T-helper 2 cell treated with Interferon-gamma antibody and Interleukin-4, amounts not matched to agents 5 μg/mL and 100 μg/mL, for 36 hours (primary cell): ENCODE measurements around the gene NOS1AP.

Experiments
- DNase-seq: peaks from one replicate; pipeline ENCODE4 v3.0.0; 2021; ENCODE audit warnings: low spot score
- H3K27ac Mint-ChIP-seq: one replicate; pipeline ENCODE4 v1.8.0; 2021; ENCODE audit warnings: mild to moderate bottlenecking, mixed read lengths
- H3K27me3 Mint-ChIP-seq: one replicate; pipeline ENCODE4 v1.8.0; 2021; ENCODE audit warnings: low read depth, mixed read lengths
- H3K36me3 Mint-ChIP-seq: one replicate; pipeline ENCODE4 v1.8.0; 2021; ENCODE audit warnings: low read depth, mixed read lengths
- H3K4me1 Mint-ChIP-seq: one replicate; pipeline ENCODE4 v1.8.0; 2021; ENCODE audit warnings: low read depth, mixed read lengths
- H3K4me3 Mint-ChIP-seq: one replicate; pipeline ENCODE4 v1.8.0; 2022; ENCODE audit warnings: mild to moderate bottlenecking, moderate library complexity, mixed read lengths
- H3K9me3 Mint-ChIP-seq: one replicate; pipeline ENCODE4 v1.8.0; 2021; ENCODE audit warnings: mixed read lengths

Gene NOS1AP

DNA sequence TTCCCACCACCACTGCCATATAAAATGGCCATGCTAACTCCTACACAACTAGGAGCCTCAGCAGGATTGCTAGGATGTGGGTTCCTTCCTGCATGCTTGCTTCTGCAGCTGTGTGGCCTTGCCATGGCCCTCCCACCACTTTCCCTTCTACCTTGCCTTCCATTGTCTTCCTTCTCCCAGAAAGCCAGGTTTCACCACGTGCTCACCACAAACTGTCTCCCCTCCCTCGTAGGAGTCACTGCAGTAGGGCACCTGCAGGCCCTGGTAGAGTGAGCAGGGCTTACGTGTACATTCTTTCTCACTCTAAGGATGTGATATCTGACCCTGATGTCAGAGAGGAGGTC, 315.8 kb downstream of the NOS1AP start:
- peaks cover 6% of the 10 kb centered on the region for H3K4me1 Mint-ChIP-seq
- no peak for DNase-seq
- H3K27me3 Mint-ChIP-seq: peaks cover 8% of the 10 kb centered on the region
- no peaks in the 10 kb centered on the region for H3K36me3 Mint-ChIP-seq
- no peaks in the 10 kb centered on the region for H3K9me3 Mint-ChIP-seq
- no peak overlapping the region for H3K4me3 Mint-ChIP-seq
- no peak overlapping the region for H3K27ac Mint-ChIP-seq

DNA sequence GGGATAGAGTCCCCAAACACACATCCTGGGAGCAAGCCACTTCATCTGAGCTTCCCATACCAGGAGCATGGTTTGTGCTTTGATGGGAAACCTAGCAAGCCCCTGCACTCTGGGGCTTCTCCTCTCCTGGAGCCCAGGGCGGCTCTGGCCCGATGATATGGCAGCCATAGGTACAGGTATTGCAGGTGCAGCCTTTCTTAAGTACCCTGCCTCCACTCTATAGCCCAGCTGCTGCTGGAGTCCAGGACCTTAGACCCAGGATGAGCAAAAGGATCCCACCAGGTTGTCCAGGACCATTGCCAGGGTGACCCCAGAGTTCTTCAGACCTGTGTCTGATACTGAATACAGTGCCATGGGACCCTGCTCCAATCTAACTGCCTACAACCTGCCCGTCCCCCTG, 316.2 kb downstream of the NOS1AP start:
- Mint-ChIP-seq H3K9me3 (no peaks in the 10 kb centered on the region), H3K4me1 (peaks cover 6% of the 10 kb centered on the region), H3K27me3 (peaks cover 8% of the 10 kb centered on the region), H3K36me3 (no peaks in the 10 kb centered on the region), H3K4me3 (no peak overlapping the region), H3K27ac (no peak overlapping the region)
- DNase-seq: no peak

DNA sequence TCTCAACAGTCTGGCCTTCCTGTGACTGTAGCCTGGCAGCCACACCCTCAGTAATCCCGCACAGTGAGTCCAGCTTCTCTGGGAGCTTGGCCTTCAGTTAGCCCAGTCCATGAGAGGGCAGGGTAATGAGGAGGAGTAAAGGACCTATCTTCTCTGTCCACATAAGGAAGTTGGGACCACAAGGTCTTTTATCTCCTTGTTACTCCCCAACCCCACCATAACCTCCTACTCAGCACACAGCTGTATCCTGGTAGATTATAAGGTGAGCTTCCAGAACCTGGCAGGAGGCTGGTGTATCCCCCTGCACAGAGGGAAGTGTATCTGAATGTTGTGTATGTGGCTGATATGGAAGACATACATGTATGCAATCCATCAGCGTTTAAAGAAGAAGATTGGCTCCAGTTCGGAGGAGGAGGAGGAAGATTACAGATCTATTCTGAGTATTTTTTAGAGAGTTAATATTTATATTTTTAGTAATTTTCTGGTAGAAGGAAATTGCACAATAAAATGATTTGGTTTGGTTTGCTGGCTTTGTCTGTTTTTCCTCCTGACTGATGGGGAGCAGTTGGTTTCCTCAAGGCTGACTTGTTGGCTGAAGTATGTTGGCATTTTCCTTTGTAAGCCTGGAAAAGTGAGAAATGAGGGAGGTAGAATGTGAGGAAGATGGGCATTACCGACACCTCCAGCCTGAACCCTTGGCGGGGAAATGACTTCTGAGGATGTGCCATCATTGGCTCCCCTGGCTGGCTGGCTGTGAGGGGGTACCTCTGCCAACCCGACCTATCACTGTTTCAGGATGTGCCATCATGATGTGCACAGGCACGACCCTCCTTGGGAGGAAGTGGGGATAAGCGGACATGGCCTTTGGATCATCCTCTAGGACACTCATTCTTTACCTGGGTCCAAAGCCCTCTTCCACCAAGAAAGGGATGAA, 317.1 kb downstream of the NOS1AP start:
- no peak for DNase-seq
- H3K4me3 Mint-ChIP-seq: no peak overlapping the region
- no peak overlapping the region for H3K27ac Mint-ChIP-seq
- no peaks in the 10 kb centered on the region for H3K9me3 Mint-ChIP-seq
- no peaks in the 10 kb centered on the region for H3K36me3 Mint-ChIP-seq
- peaks cover 8% of the 10 kb centered on the region for H3K27me3 Mint-ChIP-seq
- peaks cover 6% of the 10 kb centered on the region for H3K4me1 Mint-ChIP-seq

DNA sequence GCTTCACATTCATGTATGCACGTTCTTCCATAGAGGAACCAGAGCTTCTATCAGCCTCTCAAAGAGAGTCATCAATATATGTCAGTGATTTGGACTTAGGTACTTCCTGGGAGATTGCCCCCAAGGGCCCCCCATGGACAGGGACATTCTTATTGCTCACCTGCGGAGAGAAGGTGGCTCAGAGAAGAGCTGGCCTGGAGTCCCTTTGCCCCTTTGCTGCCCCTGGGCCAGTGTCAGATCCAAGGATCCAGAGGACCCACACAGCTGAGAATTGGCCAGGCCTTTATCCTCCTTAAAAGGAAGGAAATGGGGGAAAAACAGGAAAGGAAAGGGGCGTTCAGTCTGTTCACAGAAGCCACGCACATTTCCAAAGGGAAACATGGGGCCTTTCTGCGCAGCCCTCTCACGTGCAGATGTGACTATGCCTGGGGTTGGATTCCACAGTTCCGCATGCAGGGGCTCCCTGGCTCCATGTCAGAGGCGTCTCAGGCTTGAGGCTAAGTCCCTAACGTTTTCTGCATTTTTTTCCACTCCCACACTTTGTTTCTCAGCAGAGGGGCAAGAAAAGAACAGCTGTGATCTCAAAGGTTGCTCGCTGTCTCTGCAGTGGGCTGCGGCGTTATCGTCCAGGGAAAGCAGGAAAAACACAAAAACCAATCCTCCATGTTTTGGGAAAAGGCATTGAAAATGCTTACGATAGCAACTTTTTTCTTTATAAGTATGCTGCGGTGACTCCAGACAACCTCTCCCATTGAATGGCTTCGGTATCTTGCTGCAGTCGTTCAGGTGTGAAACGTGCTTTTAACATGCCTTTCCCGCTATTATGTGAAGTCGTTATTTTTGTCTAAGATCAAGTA, 318.0 kb downstream of the NOS1AP start:
- Mint-ChIP-seq H3K27me3 (peaks cover 10% of the 10 kb centered on the region), H3K4me1 (peaks cover 7% of the 10 kb centered on the region), H3K36me3 (no peaks in the 10 kb centered on the region), H3K9me3 (no peaks in the 10 kb centered on the region), H3K27ac (no peak overlapping the region), H3K4me3 (no peak overlapping the region)
- DNase-seq: no peak

DNA sequence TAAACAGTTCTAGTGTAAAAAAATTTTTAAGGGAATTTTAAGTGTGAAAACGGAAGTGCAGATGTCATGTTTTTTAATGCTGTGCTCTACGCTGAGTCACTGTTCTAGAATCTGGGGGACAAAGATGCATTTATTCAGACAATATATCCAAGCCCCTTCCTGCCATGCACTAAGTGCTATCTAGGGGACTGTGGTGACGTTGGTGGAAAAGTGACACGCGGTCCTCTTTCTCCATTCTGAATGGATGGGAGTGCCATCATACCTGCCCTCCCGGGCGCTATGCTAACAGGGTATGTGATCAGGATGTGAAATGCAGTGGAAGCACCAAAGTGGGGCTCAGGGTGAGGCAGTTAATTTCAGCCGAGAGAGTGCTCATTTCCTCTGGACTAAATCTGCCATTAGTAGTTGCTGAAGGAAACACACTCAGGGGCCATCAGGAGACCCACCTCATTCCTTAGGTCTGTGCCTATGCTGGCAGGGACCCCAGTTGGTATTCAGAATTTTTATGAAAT, 318.6 kb downstream of the NOS1AP start:
- DNase-seq: no peak
- Mint-ChIP-seq H3K36me3 (no peaks in the 10 kb centered on the region), H3K27ac (no peak overlapping the region), H3K4me1 (peaks cover 7% of the 10 kb centered on the region), H3K9me3 (no peaks in the 10 kb centered on the region), H3K4me3 (no peak overlapping the region), H3K27me3 (peaks cover 11% of the 10 kb centered on the region)

DNA sequence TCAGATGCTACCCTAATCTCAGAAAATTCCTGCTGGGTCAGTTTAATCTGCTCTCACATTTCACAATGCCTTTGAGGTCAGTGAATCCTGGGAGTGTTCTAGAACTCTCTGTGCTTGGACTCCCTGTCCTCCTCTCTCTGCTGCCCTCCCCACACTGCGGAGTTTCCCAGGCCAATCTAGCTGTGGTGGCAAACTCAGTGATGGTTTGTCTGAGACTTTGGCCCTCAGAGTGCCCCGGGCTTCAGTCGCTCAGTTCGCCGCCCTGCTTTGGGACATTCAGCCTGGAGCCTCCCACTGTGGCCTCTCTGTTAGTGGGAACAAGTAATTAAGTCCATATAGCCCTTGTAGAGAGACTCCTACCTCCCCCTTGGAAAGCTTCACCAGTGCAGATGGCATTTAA, 319.1 kb downstream of the NOS1AP start:
- peaks cover 14% of the 10 kb centered on the region for H3K27me3 Mint-ChIP-seq
- no peak overlapping the region for H3K4me3 Mint-ChIP-seq
- H3K27ac Mint-ChIP-seq: no peak overlapping the region
- DNase-seq: no peak
- no peaks in the 10 kb centered on the region for H3K9me3 Mint-ChIP-seq
- no peaks in the 10 kb centered on the region for H3K36me3 Mint-ChIP-seq
- H3K4me1 Mint-ChIP-seq: peaks cover 7% of the 10 kb centered on the region

DNA sequence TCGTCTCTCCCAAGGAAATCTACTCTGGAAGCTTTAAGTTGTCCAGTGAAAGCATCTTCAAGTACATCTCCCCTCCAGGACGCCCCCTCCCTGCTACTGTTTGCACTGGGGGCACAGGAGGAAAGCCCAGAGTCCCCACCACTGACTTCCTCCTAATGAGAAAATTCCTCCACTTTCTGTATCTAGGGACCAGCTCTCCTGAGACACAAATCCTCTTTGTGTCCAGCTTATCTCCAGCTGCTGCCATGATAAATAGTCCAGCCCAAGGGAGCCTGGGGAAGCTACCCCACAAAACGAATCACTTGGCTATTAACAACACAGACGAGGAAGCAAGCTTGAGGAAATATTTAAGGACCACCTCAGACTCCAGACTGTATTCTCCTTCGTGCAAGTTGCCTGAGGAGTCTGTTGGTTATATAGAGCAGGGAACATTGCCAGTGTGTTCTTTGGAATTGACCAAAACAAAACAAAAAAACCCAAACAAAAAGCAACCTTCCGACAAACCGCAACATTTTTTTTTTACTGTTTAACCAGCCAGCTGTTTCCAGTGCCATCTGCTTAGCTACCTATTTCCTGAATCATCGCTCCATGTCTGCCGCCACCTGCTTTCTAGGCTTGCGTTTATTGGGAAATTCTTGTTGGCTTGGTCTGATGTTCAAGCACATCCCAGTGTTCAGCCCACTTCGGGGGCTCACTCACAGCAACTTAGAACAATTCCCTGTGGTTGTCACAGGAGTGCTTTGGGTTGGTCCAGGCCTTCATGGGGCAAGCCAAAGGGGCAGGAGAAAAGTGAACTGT, 319.7 kb downstream of the NOS1AP start:
- H3K4me3 Mint-ChIP-seq: no peak overlapping the region
- H3K27me3 Mint-ChIP-seq: peaks cover 14% of the 10 kb centered on the region
- peaks cover 7% of the 10 kb centered on the region for H3K4me1 Mint-ChIP-seq
- H3K36me3 Mint-ChIP-seq: no peaks in the 10 kb centered on the region
- H3K9me3 Mint-ChIP-seq: no peaks in the 10 kb centered on the region
- H3K27ac Mint-ChIP-seq: no peak overlapping the region
- DNase-seq: no peak

DNA sequence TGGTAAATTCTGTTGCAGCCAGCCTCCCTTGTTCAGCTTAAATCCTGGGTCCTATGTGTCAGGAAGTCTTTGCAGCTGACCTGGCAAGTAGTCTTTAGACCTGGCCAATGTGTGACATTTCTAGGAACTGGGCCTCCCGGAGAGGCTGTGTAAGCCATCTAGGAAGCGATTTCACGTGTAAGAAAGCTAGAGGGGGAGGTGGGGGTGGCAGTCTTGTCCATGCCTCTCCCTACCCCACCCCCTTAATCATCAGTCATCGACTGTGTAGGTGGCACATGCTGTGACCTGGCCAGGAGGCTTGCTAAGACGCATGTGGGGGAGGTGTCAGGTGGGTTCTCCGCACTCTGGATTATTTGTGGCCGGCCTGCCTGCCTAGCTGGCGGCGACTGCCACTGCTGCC, 320.5 kb downstream of the NOS1AP start:
- H3K4me3 Mint-ChIP-seq: no peak overlapping the region
- DNase-seq: no peak
- H3K27me3 Mint-ChIP-seq: peaks cover 14% of the 10 kb centered on the region
- no peaks in the 10 kb centered on the region for H3K9me3 Mint-ChIP-seq
- H3K27ac Mint-ChIP-seq: no peak overlapping the region
- H3K4me1 Mint-ChIP-seq: peaks cover 7% of the 10 kb centered on the region
- no peaks in the 10 kb centered on the region for H3K36me3 Mint-ChIP-seq

DNA sequence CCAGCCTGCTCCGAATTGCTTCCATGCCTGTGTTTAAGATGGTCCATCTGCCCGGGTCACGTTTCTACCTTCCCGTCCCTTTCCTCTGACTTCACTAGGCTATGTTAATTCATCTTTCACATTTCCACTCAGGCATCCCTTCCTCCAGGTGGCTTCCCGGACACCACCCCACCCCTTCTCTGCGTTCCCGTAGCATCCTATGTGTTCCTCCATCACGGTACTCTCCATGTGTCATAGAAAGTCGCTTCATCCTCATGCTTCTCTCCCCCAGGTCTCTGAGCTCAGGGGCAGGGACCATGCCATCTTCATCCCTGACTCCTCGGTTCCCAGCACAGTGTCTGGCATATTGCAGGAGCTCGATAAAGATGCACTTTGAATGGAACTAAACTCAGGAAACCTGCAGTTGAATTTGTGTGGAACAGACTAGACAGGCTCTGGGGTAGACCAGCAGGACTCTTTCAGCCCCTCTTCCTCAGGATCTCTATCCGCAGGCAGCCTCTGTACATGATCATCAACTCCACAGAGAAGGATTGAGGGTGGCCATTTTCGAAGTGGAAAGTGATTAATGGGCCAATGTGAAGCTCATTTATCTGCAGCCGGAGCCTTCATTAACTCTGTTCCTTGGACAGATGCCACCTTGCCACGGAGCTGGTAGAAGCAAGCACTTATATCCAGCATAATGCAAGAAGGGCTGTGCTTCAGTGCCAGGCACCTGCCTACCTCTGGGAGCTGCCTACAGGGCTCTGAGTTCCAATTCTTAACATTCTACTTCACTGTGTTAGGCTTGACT, 321.1 kb downstream of the NOS1AP start:
- Mint-ChIP-seq H3K4me1 (peaks cover 7% of the 10 kb centered on the region), H3K4me3 (no peak overlapping the region), H3K36me3 (no peaks in the 10 kb centered on the region), H3K9me3 (no peaks in the 10 kb centered on the region), H3K27ac (no peak overlapping the region), H3K27me3 (peaks cover 14% of the 10 kb centered on the region)
- DNase-seq: no peak

DNA sequence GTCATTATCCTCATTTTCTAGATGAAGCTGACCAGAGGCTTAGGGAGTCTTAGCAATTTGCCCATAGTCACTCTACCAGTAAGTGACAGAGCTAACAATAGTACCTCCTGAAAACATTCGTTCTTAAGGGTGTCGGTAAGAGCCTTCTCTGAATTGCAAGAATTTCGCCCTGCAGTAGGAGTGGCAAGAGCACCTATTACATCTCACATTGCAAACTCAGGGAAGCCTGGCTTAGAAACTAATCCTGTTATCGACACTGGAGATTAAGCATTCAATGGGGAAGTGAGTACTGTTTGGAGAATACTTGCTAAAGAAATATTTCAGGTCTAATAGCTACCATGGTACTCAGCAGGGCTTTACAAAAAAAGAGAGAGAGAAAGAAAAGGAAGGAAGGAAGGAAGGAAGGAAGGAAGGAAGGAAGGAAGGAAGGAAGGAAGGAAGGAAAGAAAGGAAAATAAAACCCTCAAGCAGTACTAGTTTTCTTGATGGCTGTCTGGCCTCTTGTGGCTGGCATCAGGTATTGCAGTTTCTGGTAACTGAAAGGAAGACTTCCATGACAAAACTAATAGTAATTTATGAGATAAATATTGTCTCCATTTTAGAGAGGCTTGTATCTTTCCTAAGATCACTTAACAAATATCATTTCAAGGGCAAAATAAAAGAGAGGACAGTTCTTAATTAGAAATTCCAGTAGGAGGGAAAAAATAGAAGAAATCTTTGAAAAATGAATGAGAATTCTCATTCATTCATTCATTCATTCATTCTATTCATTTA, 322.5 kb downstream of the NOS1AP start:
- H3K27ac Mint-ChIP-seq: no peak overlapping the region
- no peak for DNase-seq
- no peaks in the 10 kb centered on the region for H3K9me3 Mint-ChIP-seq
- H3K4me3 Mint-ChIP-seq: no peak overlapping the region
- H3K36me3 Mint-ChIP-seq: no peaks in the 10 kb centered on the region
- H3K27me3 Mint-ChIP-seq: peaks cover 14% of the 10 kb centered on the region
- peaks cover 7% of the 10 kb centered on the region for H3K4me1 Mint-ChIP-seq

DNA sequence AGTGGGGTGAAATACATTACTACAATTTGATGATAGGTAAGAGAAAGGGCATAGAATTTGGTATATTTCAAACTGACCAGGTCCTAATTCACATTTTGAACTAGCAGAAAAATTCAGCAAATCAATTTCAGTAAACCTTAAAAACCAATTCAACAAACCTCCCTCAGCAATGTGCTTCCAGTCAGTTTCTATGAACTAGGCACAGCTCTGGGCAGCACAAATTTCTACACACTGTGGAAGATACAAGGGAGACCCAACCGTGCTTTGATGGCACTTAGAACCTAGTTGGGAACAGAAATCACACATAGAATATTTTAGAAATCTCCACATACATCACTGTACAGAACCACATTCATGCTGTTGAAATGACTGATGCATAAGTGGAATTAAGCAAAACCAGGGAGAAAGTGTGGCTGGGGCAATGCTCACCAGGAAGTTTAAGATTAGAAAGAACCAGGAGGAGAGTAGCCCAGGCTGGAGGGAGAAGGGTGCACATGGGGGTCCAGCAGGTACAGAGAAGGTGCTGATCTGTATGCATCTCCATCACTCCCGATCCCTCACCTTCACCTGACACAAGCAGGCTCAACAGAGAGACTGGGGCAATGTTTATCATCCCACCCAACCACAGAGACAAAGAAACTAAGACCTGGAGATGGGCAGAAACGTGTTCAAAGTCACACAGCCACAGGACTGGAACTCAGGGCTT, 326.9 kb downstream of the NOS1AP start:
- H3K27me3 Mint-ChIP-seq: peaks cover 15% of the 10 kb centered on the region
- H3K36me3 Mint-ChIP-seq: no peaks in the 10 kb centered on the region
- H3K4me3 Mint-ChIP-seq: no peak overlapping the region

DNA sequence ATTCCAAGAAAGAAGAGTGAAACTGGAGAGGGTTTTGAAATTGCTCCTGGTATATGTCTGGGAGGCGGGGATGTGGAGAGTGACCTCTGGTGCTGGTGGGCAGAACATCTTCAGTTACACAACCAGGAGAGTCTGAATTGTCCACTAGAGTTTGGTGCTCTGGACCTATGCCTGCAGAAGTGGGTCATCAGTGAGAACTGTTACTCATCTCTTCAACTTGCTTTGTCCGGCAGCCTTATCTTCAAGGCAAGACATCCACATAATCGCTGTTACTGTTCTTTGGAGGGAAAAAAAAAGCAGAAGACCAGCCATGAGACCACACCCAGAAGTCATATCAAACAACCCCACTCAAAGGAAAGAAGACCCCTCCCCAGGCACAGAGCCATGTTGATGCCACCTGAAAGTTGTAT, 327.6 kb downstream of the NOS1AP start:
- no peaks in the 10 kb centered on the region for H3K4me1 Mint-ChIP-seq
- H3K27ac Mint-ChIP-seq: no peak overlapping the region
- H3K27me3 Mint-ChIP-seq: peaks cover 15% of the 10 kb centered on the region
- H3K4me3 Mint-ChIP-seq: no peak overlapping the region
- no peaks in the 10 kb centered on the region for H3K36me3 Mint-ChIP-seq
- H3K9me3 Mint-ChIP-seq: no peaks in the 10 kb centered on the region
- no peak for DNase-seq

More for the DNA sequence above, 326.9 kb downstream of the NOS1AP start:
- H3K27ac Mint-ChIP-seq: no peak overlapping the region
- peaks cover 2% of the 10 kb centered on the region for H3K4me1 Mint-ChIP-seq
- DNase-seq: no peak
- H3K9me3 Mint-ChIP-seq: no peaks in the 10 kb centered on the region
